Adrenal gland (tissue), 12 donors: ENCODE data around the gene PTK7. TPM values are rescaled to one million over a fixed set of nuclear protein-coding genes. Genes with fewer than 3 reads are reported as not detected.
A peak's percentile ranks its signal among the peaks of the same experiment; 100 is the strongest.

Experiments used
- DNase-seq, 7 donors: peaks; one replicate each; pipeline ENCODE4 v3.0.0-alpha.2; 2019 to 2020
- H3K27ac ChIP-seq, 5 donors: fragments of 200-600 bp; sonication (generic) in 4 of 5; 1 replicate in 3 of 5; 2 replicates in 2 of 5; pipeline versions ENCODE4 v1.5.1 to v1.8.0; 2016 to 2020; ENCODE audit warnings: mild to moderate bottlenecking in 1 of 5
- H3K27me3 ChIP-seq: fragments of 200-600 bp; 2 replicates; pipeline ENCODE4 v1.8.0; 2021
- H3K36me3 ChIP-seq, 2 donors: fragments of 200-600 bp; replicated peaks in 1 of 2; 1 replicate in 1 of 2; 2 replicates in 1 of 2; pipeline versions ENCODE4 v1.5.1 to v1.8.0; 2018 to 2022
- H3K4me1 ChIP-seq, 2 donors: fragments of 200-600 bp; replicated peaks in 1 of 2; 1 replicate in 1 of 2; 2 replicates in 1 of 2; pipeline versions ENCODE4 v1.5.1 to v1.8.0; 2018 to 2021
- H3K4me3 ChIP-seq, 4 donors: fragments of 200-600 bp; sonication (generic) in 3 of 4; one replicate each; pipeline ENCODE4 v1.5.1; 2016 to 2018
- H3K9me3 ChIP-seq, 3 donors: fragments of 200-600 bp; sonication (generic) in 1 of 3; replicated peaks in 1 of 3; 1 replicate in 2 of 3; 2 replicates in 1 of 3; pipeline versions ENCODE4 v1.5.1 to v1.8.0; 2016 to 2021
- CTCF ChIP-seq, 6 experiments: fragments of 450-650 bp in 4 of 6; fragments of 200-600 bp in 2 of 6; sonication (generic) in 1 of 6; IDR thresholded peaks; 1 replicate in 5 of 6; 2 replicates in 1 of 6; pipeline versions ENCODE4 v1.5.1 to v1.8.0; 2016 to 2021; ENCODE audit warnings: antibody characterized with exemption in 6 of 6, mild to moderate bottlenecking in 2 of 6, moderate library complexity in 1 of 6
- POLR2A ChIP-seq, 2 donors: fragments of 450-650 bp; IDR thresholded peaks; one replicate each; pipeline ENCODE4 v1.6.1; 2017; ENCODE audit warnings: antibody characterized with exemption in 2 of 2, mild to moderate bottlenecking in 2 of 2, moderate library complexity in 1 of 2
- WGBS, 4 donors: extraction: QIAGEN DNeasy Blood & Tissue Kit in 2 of 4; methylation state at CpG; one replicate each; pipeline versions ENCODE4 v1.1.5 to v1.1.7; 2013 to 2017; 5-methylcytosine and 5-hydroxymethylcytosine counted together
- intact Hi-C, 2 donors: fragments of 100-400 bp; cut with DNase I; formaldehyde crosslinking; loops; one replicate each; pipeline versions ENCODE4 v1.14.1 to v1.15.0; 2022 to 2023
- polyA plus RNA-seq, 3 donors: library from polyadenylated mRNA; stranded (reverse); fragments of 200-250 nt in 2 of 3; fragments of 350-450 nt in 1 of 3; fragmentation: Illumina TruSeq in 1 of 3; extraction: RNeasy Lipid Tissue Mini Kit (QIAGEN cat#74804) in 1 of 3; gene quantifications; one replicate each; pipeline ENCODE4 v1.2.3, GENCODE V29; 2013 to 2014
- total RNA-seq, 9 donors: library from RNA; depleted of rRNA in 4 of 9; stranded (reverse); fragments of >200 nt in 4 of 9; fragments of 120-200 nt in 1 of 9; fragmentation: NEBNext Ultra II Directional in 1 of 9; extraction: Animal tissue kit (Norgen Biotek cat#: 25700) in 1 of 9; gene quantifications; one replicate each; pipeline versions ENCODE4 v1.1.0 to v1.2.4, GENCODE V29; 2013 to 2023
- donor health status: healthy with polysubstance abuse.
- donor health status: Bipolar disorder and iron deficiency.
- donor health status: DM: yes; HTN: yes; CAD: no.
- donor health status: DM: no; HTN: no; CAD: no.
- donor health status: DM: no; HTN: no; CAD: no.
- donor health status: DM: yes; HTN: yes; CAD: no.

PTK7 gene
- total and polyA plus RNA-seq, 12 donors, result 2.8 to 16.7 (median 8.2) TPM

- peak overlapping the region in 2 of 5 donors; percentile 62 to 86 for H3K27ac ChIP-seq
- no peak overlapping the region for H3K4me3 ChIP-seq
- H3K4me1 ChIP-seq, result peaks cover 0 to 23% of the 10 kb centered on the region in 2 donors
- no peak for DNase-seq
- 90 to 92% (median 91%) methylated on average over 7 to 9 of the region's 9 CpGs for WGBS, 4 donors
- no peaks in the 10 kb centered on the region for H3K36me3 ChIP-seq
- intact Hi-C loops, result no loop called here
- H3K27me3 ChIP-seq, result no peaks in the 10 kb centered on the region
- no peak for TF ChIP-seq CTCF (IDR thresholded peaks at IDR 0.05)
- TF ChIP-seq POLR2A (IDR thresholded peaks at IDR 0.05), result no peak
- no peaks in the 10 kb centered on the region for H3K9me3 ChIP-seq
Measured at GRCh38 chr6:43120101-43120763, 44.1 kb downstream of the PTK7 start.

- Histone ChIP-seq H3K4me3 (no peak overlapping the region), H3K27me3 (no peaks in the 10 kb centered on the region), H3K4me1 (peaks cover 0 to 22% of the 10 kb centered on the region in 2 donors), H3K9me3 (no peaks in the 10 kb centered on the region), H3K27ac (peak overlapping the region; percentile 13 to 86 (median 62)), H3K36me3 (no peaks in the 10 kb centered on the region)
- TF ChIP-seq CTCF (IDR thresholded peaks at IDR 0.05) (peak in 1 of 6 experiments; percentile 6), POLR2A (IDR thresholded peaks at IDR 0.05) (no peak)
- peak; percentile 58 to 92 (median 90) for DNase-seq
- intact Hi-C loops, result no loop called here
- 42 to 48% (median 43%) methylated on average over 9 of the region's 9 CpGs for WGBS, 4 donors
Measured at GRCh38 chr6:43120944-43121913, 45.1 kb downstream of the PTK7 start.

- Histone ChIP-seq H3K4me1 (peaks cover 0 to 22% of the 10 kb centered on the region in 2 donors), H3K9me3 (no peaks in the 10 kb centered on the region), H3K27me3 (no peaks in the 10 kb centered on the region), H3K4me3 (no peak overlapping the region), H3K27ac (no peak overlapping the region), H3K36me3 (no peaks in the 10 kb centered on the region)
- intact Hi-C loops, result no loop called here
- TF ChIP-seq CTCF (IDR thresholded peaks at IDR 0.05) (no peak), POLR2A (IDR thresholded peaks at IDR 0.05) (no peak)
- no peak for DNase-seq
- WGBS, 4 donors, result 67 to 80% (median 73%) methylated on average over 2 of the region's 2 CpGs
Measured at GRCh38 chr6:43122146-43122545, 46.0 kb downstream of the PTK7 start.
